HG03575 (cell line): ENCODE data around the gene HSD17B3.
"Not testable (repeated sequence)": the region's sequence is repeated elsewhere in the genome, so short reads cannot be mapped to it uniquely, and the experiment has no call there.

ENCODE experiments used
- ATAC-seq: cut with Tn5 transposase; IDR thresholded peaks from one replicate; pipeline ENCODE4 v1.9.1; 2021; ENCODE audit not compliant: unreplicated experiment, insufficient number of reproducible peaks, low FRiP score; ENCODE audit errors: extremely low read depth

HSD17B3 gene

GRCh38 chr9:96302021-96302420, at the start of gene HSD17B3:
TSS of gene HSD17B3 (minus strand) at chr9:96302176. CDS start at chr9:96302104, 72 bp downstream.
- ATAC-seq: no peak

GRCh38 chr9:96350866-96351265, 48.9 kb upstream of the HSD17B3 start:
- no peak for ATAC-seq

- ATAC-seq: no peak
Observed at GRCh38 chr9:96348261-96348660, 46.3 kb upstream of the HSD17B3 start.

- ATAC-seq: no peak
Observed at GRCh38 chr9:96345551-96345950, 43.6 kb upstream of the HSD17B3 start.

- ATAC-seq: no peak
Observed at GRCh38 chr9:96344458-96345180, 42.6 kb upstream of the HSD17B3 start.

GRCh38 chr9:96343515-96344360, 41.8 kb upstream of the HSD17B3 start:
- ATAC-seq: no peak

GRCh38 chr9:96342571-96343245, 40.7 kb upstream of the HSD17B3 start:
- ATAC-seq: no peak

GRCh38 chr9:96340707-96341106, 38.7 kb upstream of the HSD17B3 start:
- ATAC-seq: no peak

- no peak for ATAC-seq
Observed at GRCh38 chr9:96338299-96338698, 36.3 kb upstream of the HSD17B3 start.

GRCh38 chr9:96333958-96334357, 32.0 kb upstream of the HSD17B3 start:
- ATAC-seq: no peak

- no peak for ATAC-seq
Observed at GRCh38 chr9:96331236-96331947, 29.4 kb upstream of the HSD17B3 start.

- ATAC-seq: no peak
Observed at GRCh38 chr9:96327694-96328352, 25.8 kb upstream of the HSD17B3 start.

GRCh38 chr9:96323169-96323568, 21.2 kb upstream of the HSD17B3 start:
- no peak for ATAC-seq

- not testable (repeated sequence) for ATAC-seq
Observed at GRCh38 chr9:96322736-96323135, 20.8 kb upstream of the HSD17B3 start.

GRCh38 chr9:96322210-96322609, 20.2 kb upstream of the HSD17B3 start:
- ATAC-seq: not testable (repeated sequence)

GRCh38 chr9:96321515-96321914, 19.5 kb upstream of the HSD17B3 start:
- ATAC-seq: no peak

GRCh38 chr9:96320749-96321280, 18.8 kb upstream of the HSD17B3 start:
- ATAC-seq: no peak

GRCh38 chr9:96318921-96319565, 17.1 kb upstream of the HSD17B3 start:
- ATAC-seq: no peak
